Loucy (cell line): ENCODE results near the gene BRD1.
"Not testable (repeated sequence)": the region's sequence is repeated elsewhere in the genome, so short reads cannot be mapped to it uniquely, and the experiment has no call there.

Experiments
- H2AFZ ChIP-seq: fragments of 200-600 bp; sonication (generic); 2 replicates; pipeline ENCODE4 v1.6.0; 2016; ENCODE audit warnings: antibody characterized with exemption, mild to moderate bottlenecking, low read length, moderate library complexity
- H3F3A ChIP-seq: fragments of 200-600 bp; 2 replicates; pipeline ENCODE4 v1.6.0; 2016; ENCODE audit warnings: antibody characterized with exemption, low read depth, mild to moderate bottlenecking
- H3K27me3 ChIP-seq: fragments of 200-600 bp; sonication (generic); 2 replicates; pipeline ENCODE4 v1.6.1; 2014; ENCODE audit warnings: low read length, mild to moderate bottlenecking; ENCODE audit not compliant: insufficient read depth, poor library complexity, severe bottlenecking
- H3K36me3 ChIP-seq: fragments of 200-600 bp; sonication (generic); 2 replicates; pipeline ENCODE4 v1.6.1; 2016; ENCODE audit warnings: low read length; ENCODE audit not compliant: insufficient read depth
- H3K4me1 ChIP-seq: fragments of 200-600 bp; sonication (generic); 2 replicates; pipeline ENCODE4 v1.5.1; 2014; ENCODE audit warnings: low read length, mild to moderate bottlenecking; ENCODE audit not compliant: insufficient read depth, poor library complexity, severe bottlenecking
- H3K4me2 ChIP-seq: fragments of 200-600 bp; sonication (generic); 2 replicates; pipeline ENCODE4 v1.6.0; 2014; ENCODE audit warnings: antibody characterized with exemption, low read length, low read depth, mild to moderate bottlenecking; ENCODE audit not compliant: poor library complexity, severe bottlenecking
- H3K4me3 ChIP-seq: fragments of 200-600 bp; sonication (generic); 2 replicates; pipeline ENCODE4 v1.5.1; 2014; ENCODE audit warnings: low read length, mild to moderate bottlenecking, mixed read lengths; ENCODE audit not compliant: poor library complexity, severe bottlenecking
- H3K79me2 ChIP-seq: fragments of 200-600 bp; sonication (generic); 2 replicates; pipeline ENCODE4 v1.6.1; 2014; ENCODE audit warnings: low read length; ENCODE audit not compliant: insufficient read depth
- H3K9ac ChIP-seq: fragments of 200-600 bp; sonication (generic); 2 replicates; pipeline ENCODE4 v1.6.0; 2014; ENCODE audit warnings: mild to moderate bottlenecking, low read depth, low read length, moderate library complexity; ENCODE audit not compliant: poor library complexity, severe bottlenecking
- H3K9me2 ChIP-seq: fragments of 200-600 bp; sonication (generic); replicated peaks from 2 replicates; pipeline ENCODE4 v1.6.1; 2016; ENCODE audit warnings: low read depth, low read length, mixed read lengths
- H3K9me3 ChIP-seq: fragments of 200-600 bp; sonication (generic); 2 replicates; pipeline ENCODE4 v1.6.1; 2014; ENCODE audit warnings: mild to moderate bottlenecking, antibody characterized with exemption, low read length, low read depth; ENCODE audit not compliant: insufficient read depth
- H4K20me1 ChIP-seq: fragments of 200-600 bp; sonication (generic); 2 replicates; pipeline ENCODE4 v1.6.0; 2014; ENCODE audit warnings: antibody characterized with exemption, low read length, mild to moderate bottlenecking; ENCODE audit not compliant: insufficient read depth, poor library complexity, severe bottlenecking
- EZH2phosphoT487 ChIP-seq: fragments of 200-600 bp; IDR thresholded peaks from 2 replicates; pipeline ENCODE4 v1.6.1; 2018; ENCODE audit warnings: antibody characterized with exemption, mild to moderate bottlenecking, moderate library complexity, borderline replicate concordance
- TF ChIP-seq, protein P1 (sequence below): fragments of 200-600 bp; sonication (generic); conservative IDR thresholded peaks from 2 replicates; pipeline ENCODE4 v1.5.1; 2014; ENCODE audit warnings: mild to moderate bottlenecking, antibody characterized with exemption, low read length

Gene BRD1

DNA sequence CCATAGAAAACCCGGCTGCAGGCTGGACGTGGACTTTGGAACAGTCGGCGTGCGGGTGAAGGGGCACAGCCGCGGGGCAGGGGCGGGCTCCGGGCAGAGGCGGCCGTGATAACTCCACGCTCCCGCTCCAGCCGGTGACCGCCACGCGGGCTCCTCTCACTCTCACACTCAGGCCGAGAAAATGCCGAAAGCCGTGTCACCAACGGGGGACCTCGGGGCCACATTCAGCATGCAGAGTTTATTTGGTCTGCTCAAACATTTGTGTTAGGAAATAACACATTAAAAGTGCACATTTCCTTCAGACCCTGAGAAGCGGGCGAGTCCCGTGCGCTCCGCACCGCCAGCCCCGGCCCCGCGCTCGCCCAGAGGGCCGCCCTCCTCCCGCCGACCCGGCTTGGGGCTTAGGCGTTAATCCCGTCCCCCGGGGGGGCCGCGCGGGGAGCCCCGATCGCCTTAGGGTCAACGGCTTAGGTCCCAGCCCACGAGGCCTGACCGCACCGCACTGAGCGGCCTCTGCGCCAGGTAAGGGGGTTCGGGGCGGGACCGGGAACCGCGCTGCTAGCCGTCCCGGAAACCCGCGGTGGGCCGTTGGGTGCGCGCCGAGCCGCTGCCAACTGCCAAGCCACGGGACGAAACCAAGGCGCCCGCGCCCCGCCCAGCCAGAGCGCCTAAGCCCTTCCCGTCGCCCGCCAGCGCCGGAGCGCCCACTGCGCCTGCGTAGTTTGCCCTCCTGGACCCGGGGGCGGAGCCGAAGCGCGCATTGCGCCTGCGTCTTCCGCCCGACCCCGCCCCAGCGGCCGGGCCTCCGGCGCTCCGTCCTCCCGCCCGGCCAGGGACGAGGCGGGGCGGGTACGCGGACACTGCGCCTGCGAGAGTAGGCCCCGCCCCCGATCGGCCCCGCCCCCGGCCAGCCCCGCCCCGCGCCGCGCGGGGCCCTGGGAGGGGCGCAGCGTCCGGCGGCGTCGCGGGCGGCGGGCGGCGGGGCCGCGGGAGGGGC, 25.5 kb upstream of the BRD1 start, which contains the start of gene ZBED4:
Gene ZBED4 (plus strand): TSS at position 947 of the 997 bp plus-strand sequence. CDS start 29,819 bp downstream, outside the sequence.
- no peaks in the 10 kb centered on the region for H3K9me3 ChIP-seq
- no peak for TF ChIP-seq EZH2phosphoT487
- TF ChIP-seq, protein P1, sequence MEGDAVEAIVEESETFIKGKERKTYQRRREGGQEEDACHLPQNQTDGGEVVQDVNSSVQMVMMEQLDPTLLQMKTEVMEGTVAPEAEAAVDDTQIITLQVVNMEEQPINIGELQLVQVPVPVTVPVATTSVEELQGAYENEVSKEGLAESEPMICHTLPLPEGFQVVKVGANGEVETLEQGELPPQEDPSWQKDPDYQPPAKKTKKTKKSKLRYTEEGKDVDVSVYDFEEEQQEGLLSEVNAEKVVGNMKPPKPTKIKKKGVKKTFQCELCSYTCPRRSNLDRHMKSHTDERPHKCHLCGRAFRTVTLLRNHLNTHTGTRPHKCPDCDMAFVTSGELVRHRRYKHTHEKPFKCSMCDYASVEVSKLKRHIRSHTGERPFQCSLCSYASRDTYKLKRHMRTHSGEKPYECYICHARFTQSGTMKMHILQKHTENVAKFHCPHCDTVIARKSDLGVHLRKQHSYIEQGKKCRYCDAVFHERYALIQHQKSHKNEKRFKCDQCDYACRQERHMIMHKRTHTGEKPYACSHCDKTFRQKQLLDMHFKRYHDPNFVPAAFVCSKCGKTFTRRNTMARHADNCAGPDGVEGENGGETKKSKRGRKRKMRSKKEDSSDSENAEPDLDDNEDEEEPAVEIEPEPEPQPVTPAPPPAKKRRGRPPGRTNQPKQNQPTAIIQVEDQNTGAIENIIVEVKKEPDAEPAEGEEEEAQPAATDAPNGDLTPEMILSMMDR, result no peak
- H3K27me3 ChIP-seq, result no peaks in the 10 kb centered on the region
- peaks cover 64% of the 10 kb centered on the region for H3K4me1 ChIP-seq
- peak within 1 kb of the TSS; percentile 98 for H3K9ac ChIP-seq
- H3K4me2 ChIP-seq, result peak within 1 kb of the TSS; percentile 90
- peak within 1 kb of the TSS; percentile 81 for H3K4me3 ChIP-seq
- H3K9me2 ChIP-seq, result no peaks in the 10 kb centered on the region
- H3K79me2 ChIP-seq, result peaks cover 59% of the 10 kb centered on the region
- H2AFZ ChIP-seq, result no peak within 1 kb of the TSS
- peaks cover 38% of the 10 kb centered on the region for H4K20me1 ChIP-seq
- peaks cover 9% of the 10 kb centered on the region for H3F3A ChIP-seq
- no peaks in the 10 kb centered on the region for H3K36me3 ChIP-seq

DNA sequence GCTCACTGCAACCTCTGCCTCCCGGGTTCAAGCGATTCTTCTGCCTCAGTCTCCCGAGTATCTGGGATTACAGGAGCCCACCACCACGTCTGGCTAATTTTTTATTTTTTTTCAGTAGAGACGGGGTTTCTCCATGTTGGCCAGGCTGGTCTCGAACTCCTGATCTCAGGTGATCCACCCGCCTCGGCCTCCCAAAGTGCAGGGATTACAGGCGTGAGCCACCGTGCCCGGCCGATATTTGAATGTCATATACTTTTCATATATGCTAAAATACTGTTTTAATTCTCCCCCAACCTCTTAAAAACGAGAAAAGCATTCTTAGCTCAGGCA, 24.9 kb upstream of the BRD1 start:
- H3K79me2 ChIP-seq, result peaks cover 52% of the 10 kb centered on the region
- peak overlapping the region; percentile 86 for H3K4me2 ChIP-seq
- H2AFZ ChIP-seq, H3K27me3 ChIP-seq, H3F3A ChIP-seq, H3K9me3 ChIP-seq, H3K36me3 ChIP-seq, H3K9me2 ChIP-seq: not testable (repeated sequence)
- peaks cover 58% of the 10 kb centered on the region for H3K4me1 ChIP-seq
- H3K4me3 ChIP-seq, result peak overlapping the region; percentile 81
- H4K20me1 ChIP-seq, result peaks cover 32% of the 10 kb centered on the region
- H3K9ac ChIP-seq, result peak overlapping the region; percentile 98

DNA sequence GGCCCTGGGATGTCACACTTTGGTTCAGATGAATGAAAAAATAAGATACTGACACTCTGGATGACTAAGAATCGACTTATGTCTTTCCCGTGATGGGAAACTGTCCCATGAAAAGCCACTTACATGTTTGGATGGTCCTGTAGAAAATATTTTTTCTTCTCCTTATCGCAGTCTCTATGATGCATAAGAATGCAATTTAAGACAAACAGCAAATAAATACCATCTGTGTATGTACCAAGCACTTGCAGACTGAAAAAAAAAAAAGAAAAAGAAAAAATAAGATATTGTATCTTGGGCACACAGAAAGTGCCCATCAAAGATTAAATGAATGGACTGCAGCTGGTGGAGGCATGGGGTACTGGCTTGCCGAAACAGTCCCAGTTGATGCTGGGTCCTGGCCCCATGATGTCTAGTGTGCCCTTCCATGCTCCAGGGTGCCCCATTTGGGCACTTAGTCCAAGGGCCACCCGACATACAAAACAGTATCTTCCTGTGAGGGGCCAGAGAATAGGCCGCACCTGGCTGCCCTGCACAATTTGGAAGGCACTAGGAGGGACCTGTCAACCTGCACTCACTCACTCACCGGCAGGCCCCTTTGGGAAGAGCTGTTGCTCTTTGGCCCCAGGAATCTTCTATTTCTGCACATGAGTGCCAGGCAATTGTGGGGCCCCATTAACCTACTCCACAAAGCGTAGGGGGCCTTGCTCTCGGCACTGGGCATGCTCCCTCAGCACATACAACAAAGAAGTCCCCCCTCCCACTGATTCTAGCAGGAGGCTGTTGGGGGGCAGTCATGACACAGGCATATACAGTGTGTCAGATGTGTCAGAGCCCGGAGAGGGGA, 23.5 kb upstream of the BRD1 start:
- Histone ChIP-seq H3K36me3 (no peaks in the 10 kb centered on the region), H3K9me3 (no peaks in the 10 kb centered on the region), H3K4me1 (peaks cover 48% of the 10 kb centered on the region), H3K79me2 (peaks cover 39% of the 10 kb centered on the region), H4K20me1 (peaks cover 20% of the 10 kb centered on the region), H3K4me3 (no peak overlapping the region), H2AFZ (no peak overlapping the region), H3F3A (peaks cover 9% of the 10 kb centered on the region), H3K4me2 (peak overlapping the region; percentile 86), H3K27me3 (no peaks in the 10 kb centered on the region), H3K9ac (peak overlapping the region; percentile 98), H3K9me2 (no peaks in the 10 kb centered on the region)
- TF ChIP-seq, protein P1, result no peak
- no peak for TF ChIP-seq EZH2phosphoT487
